ENCODE results near the gene ZNF786.

- TF ChIP-seq EZH2 (IDR thresholded peaks at IDR 0.05; ENCODE audit: insufficient read depth, poor library complexity, severe bottlenecking) (no peak), EZH2phosphoT487 (IDR thresholded peaks at IDR 0.05; ENCODE audit: insufficient read depth, low read depth) (no peak)
Observed at GRCh38 chr7:149093228-149093627, 2.7 kb upstream of the ZNF786 start.
